Central memory CD8-positive, alpha-beta T cell (primary cell): ENCODE measurements around the gene ARHGEF38.

Source experiments
- ATAC-seq: fragments of 150-1000 bp; cut with Tn5 transposase; replicated peaks from 2 replicates; pipeline ENCODE4 v1.10.0; 2022; ENCODE audit warnings: mild to moderate bottlenecking, moderate FRiP score, moderate number of reproducible peaks; ENCODE audit not compliant: poor library complexity, severe bottlenecking; ENCODE audit errors: extremely low read depth
- DNase-seq, 2 donors: peaks; one replicate each; pipeline ENCODE4 v3.0.0; 2021; ENCODE audit warnings: low spot score in 2 of 2
- H3K27ac Mint-ChIP-seq: one replicate; pipeline ENCODE4 v1.8.0; 2022; ENCODE audit warnings: low read depth, mild to moderate bottlenecking, moderate library complexity, mixed read lengths
- H3K27me3 Mint-ChIP-seq: one replicate; pipeline ENCODE4 v1.8.0; 2022; ENCODE audit warnings: mixed read lengths
- H3K36me3 Mint-ChIP-seq: one replicate; pipeline ENCODE4 v1.8.0; 2022; ENCODE audit warnings: mild to moderate bottlenecking, moderate library complexity, mixed read lengths; ENCODE audit not compliant: insufficient read depth
- H3K4me1 Mint-ChIP-seq: one replicate; pipeline ENCODE4 v1.8.0; 2022; ENCODE audit warnings: mixed read lengths
- H3K4me3 Mint-ChIP-seq: one replicate; pipeline ENCODE4 v1.8.0; 2022; ENCODE audit warnings: mild to moderate bottlenecking, moderate library complexity, mixed read lengths
- H3K9me3 Mint-ChIP-seq: one replicate; pipeline ENCODE4 v1.8.0; 2022; ENCODE audit warnings: mixed read lengths

The ARHGEF38 gene

DNA sequence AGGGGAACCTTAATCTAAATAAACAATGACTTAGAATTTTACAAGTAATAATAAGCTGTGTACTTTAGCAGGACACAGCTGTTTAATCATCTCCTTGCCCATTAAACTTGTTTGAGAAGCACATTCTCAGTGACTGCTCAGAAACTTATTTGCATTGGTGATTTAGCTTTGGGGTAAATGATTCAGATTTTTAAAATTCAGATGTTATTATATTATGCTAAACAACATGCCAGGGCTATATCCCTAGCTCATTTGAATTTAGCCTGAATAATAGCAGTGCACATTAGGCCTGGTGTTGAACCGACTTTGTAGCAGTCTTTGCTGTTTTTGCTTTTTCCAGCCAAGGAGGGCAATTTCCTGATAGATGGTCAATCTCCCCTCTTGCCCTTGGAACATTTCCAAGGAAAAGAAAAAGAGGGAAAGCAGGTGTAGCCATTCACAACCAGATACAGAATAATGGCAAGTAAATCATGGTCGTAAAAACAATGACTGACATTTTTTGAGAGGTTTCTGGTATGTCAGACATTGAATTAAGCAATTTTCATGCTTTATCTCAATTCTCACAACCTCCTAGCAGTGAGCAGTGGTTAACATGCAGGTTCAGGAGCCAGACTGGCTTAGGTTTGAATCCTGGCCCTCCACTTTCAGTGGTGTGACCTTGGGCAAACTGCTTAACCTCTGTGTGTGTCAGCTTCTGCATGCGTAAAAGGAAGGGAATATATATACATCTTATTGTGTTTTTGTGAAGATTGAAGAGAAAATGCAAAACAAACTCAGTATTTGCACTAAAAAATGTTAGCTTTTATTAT, 16.8 kb downstream of the ARHGEF38 start:
- Mint-ChIP-seq H3K4me1 (no peaks in the 10 kb centered on the region), H3K27me3 (no peaks in the 10 kb centered on the region), H3K4me3 (no peak overlapping the region), H3K9me3 (no peaks in the 10 kb centered on the region), H3K36me3 (no peaks in the 10 kb centered on the region), H3K27ac (no peak overlapping the region)
- DNase-seq (no peak), ATAC-seq (no peak)

GRCh38 chr4:105569866-105570236, 17.4 kb downstream of the ARHGEF38 start:
- H3K36me3 Mint-ChIP-seq, result no peaks in the 10 kb centered on the region
- ATAC-seq (no peak), DNase-seq (no peak)
- no peaks in the 10 kb centered on the region for H3K9me3 Mint-ChIP-seq
- H3K4me3 Mint-ChIP-seq, result no peak overlapping the region
- no peaks in the 10 kb centered on the region for H3K4me1 Mint-ChIP-seq
- no peak overlapping the region for H3K27ac Mint-ChIP-seq
- no peaks in the 10 kb centered on the region for H3K27me3 Mint-ChIP-seq

DNA sequence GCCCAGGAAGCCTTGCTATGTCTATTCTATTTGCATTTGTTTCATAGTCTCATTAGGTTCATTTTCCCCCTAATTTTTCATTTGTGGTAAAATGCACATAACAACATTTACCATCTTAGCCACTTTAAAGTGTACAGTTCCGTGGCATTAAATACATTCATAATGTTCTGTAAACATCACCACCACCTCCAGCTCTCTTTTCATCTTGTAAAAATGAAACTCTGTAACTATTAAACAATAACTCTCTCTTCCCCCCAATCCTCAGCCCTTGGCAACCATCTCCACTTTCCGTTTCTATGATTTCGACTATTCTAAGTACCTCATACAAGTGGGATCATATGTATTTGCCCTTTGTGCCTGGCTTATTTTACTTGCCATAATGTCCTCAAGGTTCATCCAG, 19.9 kb downstream of the ARHGEF38 start:
- Mint-ChIP-seq H3K4me3 (no peak overlapping the region), H3K27ac (no peak overlapping the region), H3K27me3 (peaks cover 20% of the 10 kb centered on the region), H3K36me3 (no peaks in the 10 kb centered on the region), H3K9me3 (no peaks in the 10 kb centered on the region), H3K4me1 (no peaks in the 10 kb centered on the region)
- ATAC-seq (no peak), DNase-seq (no peak)

- ATAC-seq, result no peak
- H3K4me1 Mint-ChIP-seq, result no peaks in the 10 kb centered on the region
- H3K9me3 Mint-ChIP-seq, result no peaks in the 10 kb centered on the region
- DNase-seq, result no peak
- H3K27ac Mint-ChIP-seq, result no peak overlapping the region
- H3K27me3 Mint-ChIP-seq, result peaks cover 38% of the 10 kb centered on the region
- H3K4me3 Mint-ChIP-seq, result no peak overlapping the region
- H3K36me3 Mint-ChIP-seq, result no peaks in the 10 kb centered on the region
These were observed 34.4 kb downstream of the ARHGEF38 start for GRCh38 chr4:105586638-105587328.

- Mint-ChIP-seq H3K27ac (no peak overlapping the region), H3K4me1 (no peaks in the 10 kb centered on the region), H3K9me3 (no peaks in the 10 kb centered on the region), H3K27me3 (peaks cover 49% of the 10 kb centered on the region), H3K4me3 (no peak overlapping the region), H3K36me3 (no peaks in the 10 kb centered on the region)
- DNase-seq (no peak), ATAC-seq (no peak)
These were observed 35.4 kb downstream of the ARHGEF38 start for GRCh38 chr4:105587841-105588240.

- Mint-ChIP-seq H3K27me3 (peaks cover 53% of the 10 kb centered on the region), H3K4me3 (no peak overlapping the region), H3K4me1 (no peaks in the 10 kb centered on the region), H3K36me3 (no peaks in the 10 kb centered on the region), H3K9me3 (no peaks in the 10 kb centered on the region), H3K27ac (no peak overlapping the region)
- ATAC-seq, result no peak
- DNase-seq, result no peak
These were observed 35.8 kb downstream of the ARHGEF38 start for GRCh38 chr4:105588252-105588651.

- Mint-ChIP-seq H3K27me3 (peaks cover 67% of the 10 kb centered on the region), H3K4me1 (no peaks in the 10 kb centered on the region), H3K27ac (no peak overlapping the region), H3K9me3 (no peaks in the 10 kb centered on the region), H3K36me3 (no peaks in the 10 kb centered on the region), H3K4me3 (no peak overlapping the region)
- ATAC-seq, result no peak
- DNase-seq, result no peak
These were observed 39.2 kb downstream of the ARHGEF38 start for GRCh38 chr4:105591573-105591972.

DNA sequence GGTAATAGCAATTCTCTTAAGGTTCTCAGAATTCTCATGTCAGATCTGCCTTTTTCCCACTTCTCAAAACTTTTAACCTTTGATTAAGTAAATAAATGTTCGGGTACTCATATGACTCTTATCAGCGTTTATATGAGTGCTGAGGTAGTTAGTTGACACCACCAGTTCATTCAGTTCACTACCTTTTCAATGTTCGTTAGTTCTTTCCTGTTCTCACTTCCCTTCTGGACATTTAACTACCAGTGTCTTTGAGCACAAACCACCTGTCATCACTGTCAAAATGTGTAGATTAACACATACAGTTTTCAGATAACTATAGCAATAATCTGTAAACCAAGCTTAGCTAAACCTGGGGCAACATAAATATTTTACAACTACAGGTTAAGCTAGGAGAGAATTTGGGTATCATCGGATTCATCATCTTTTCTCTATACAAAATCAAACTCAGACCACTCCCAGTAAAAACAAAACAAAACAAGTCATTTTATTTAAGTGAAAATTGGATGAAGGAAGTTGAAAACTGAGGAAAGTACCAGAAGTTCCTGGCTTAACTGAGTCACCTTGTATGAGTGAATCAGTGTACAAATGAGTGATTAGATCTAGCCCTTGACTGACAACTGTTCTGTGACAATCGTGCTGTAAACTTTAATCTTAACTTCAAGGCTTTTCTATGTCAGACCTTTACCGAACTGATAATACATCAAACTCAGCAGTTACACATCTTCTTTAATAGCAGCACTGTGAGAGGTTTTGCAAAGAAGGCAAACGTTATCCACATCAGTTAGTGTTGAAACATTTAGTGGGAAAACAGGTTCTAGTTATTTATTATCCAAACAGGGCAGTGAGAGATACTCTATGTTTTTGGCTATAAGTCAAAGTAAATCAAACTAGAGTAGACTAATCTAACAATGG, 41.9 kb downstream of the ARHGEF38 start:
- Mint-ChIP-seq H3K36me3 (no peaks in the 10 kb centered on the region), H3K27ac (no peak overlapping the region), H3K27me3 (peaks cover 48% of the 10 kb centered on the region), H3K9me3 (no peaks in the 10 kb centered on the region), H3K4me3 (no peak overlapping the region), H3K4me1 (no peaks in the 10 kb centered on the region)
- no peak for DNase-seq
- ATAC-seq, result no peak

GRCh38 chr4:105596684-105597083, 44.3 kb downstream of the ARHGEF38 start:
- Mint-ChIP-seq H3K27ac (no peak overlapping the region), H3K9me3 (no peaks in the 10 kb centered on the region), H3K27me3 (peaks cover 41% of the 10 kb centered on the region), H3K4me3 (no peak overlapping the region), H3K36me3 (no peaks in the 10 kb centered on the region), H3K4me1 (no peaks in the 10 kb centered on the region)
- ATAC-seq (no peak), DNase-seq (no peak)

DNA sequence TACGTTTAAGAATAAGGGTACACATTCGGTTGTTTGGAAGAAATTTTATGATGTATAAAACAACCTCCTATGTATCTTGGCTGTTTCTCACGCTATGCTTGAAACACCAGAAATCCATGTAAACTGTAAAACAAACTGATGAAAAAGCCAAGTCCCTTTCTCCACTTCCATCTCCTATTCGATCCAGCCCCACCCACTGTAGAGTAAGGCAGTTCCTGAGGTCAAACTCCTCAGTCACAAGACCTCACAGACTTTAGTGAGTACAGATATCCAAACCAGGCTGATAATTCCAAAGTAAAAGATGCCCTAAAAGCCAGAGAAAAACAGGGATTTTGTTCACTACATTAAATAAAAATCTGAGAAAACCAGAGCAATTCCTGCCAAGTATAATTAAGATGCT, 45.6 kb downstream of the ARHGEF38 start:
- Mint-ChIP-seq H3K4me1 (no peaks in the 10 kb centered on the region), H3K9me3 (no peaks in the 10 kb centered on the region)

DNA sequence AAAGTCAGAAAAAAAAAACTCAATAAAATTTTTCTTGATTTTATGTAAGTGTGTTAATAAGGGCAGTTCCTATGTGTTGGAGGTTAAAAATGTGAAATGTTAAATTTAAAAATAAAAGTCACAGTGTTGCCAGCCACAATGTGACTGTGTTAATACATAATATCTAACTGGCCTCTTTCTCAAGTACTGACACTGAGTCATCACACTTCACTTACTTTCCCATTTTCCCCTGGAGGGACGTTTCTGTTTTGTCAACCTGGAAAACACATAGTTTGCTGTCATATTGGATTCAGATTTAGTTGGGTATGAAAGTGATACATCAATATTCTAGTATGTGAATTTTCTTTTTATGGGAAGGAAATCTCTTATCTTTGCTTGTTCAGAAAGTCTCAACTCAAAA, 46.4 kb downstream of the ARHGEF38 start:
- H3K27ac Mint-ChIP-seq, result no peak overlapping the region
- no peaks in the 10 kb centered on the region for H3K9me3 Mint-ChIP-seq
- DNase-seq (no peak), ATAC-seq (no peak)
- no peaks in the 10 kb centered on the region for H3K4me1 Mint-ChIP-seq
- H3K36me3 Mint-ChIP-seq, result no peaks in the 10 kb centered on the region
- H3K4me3 Mint-ChIP-seq, result no peak overlapping the region
- H3K27me3 Mint-ChIP-seq, result peaks cover 20% of the 10 kb centered on the region

More for the DNA sequence above, 45.6 kb downstream of the ARHGEF38 start:
- no peaks in the 10 kb centered on the region for H3K36me3 Mint-ChIP-seq
- H3K27ac Mint-ChIP-seq, result no peak overlapping the region
- no peak for ATAC-seq
- no peak overlapping the region for H3K4me3 Mint-ChIP-seq
- DNase-seq, result no peak
- H3K27me3 Mint-ChIP-seq, result peaks cover 27% of the 10 kb centered on the region

- DNase-seq (no peak), ATAC-seq (no peak)
- no peak overlapping the region for H3K4me3 Mint-ChIP-seq
- H3K27ac Mint-ChIP-seq, result no peak overlapping the region
- H3K9me3 Mint-ChIP-seq, result no peaks in the 10 kb centered on the region
- no peaks in the 10 kb centered on the region for H3K36me3 Mint-ChIP-seq
- H3K4me1 Mint-ChIP-seq, result no peaks in the 10 kb centered on the region
- peaks cover 13% of the 10 kb centered on the region for H3K27me3 Mint-ChIP-seq
These were observed 47.1 kb downstream of the ARHGEF38 start for GRCh38 chr4:105599482-105599881.
